GM18873 (cell line): ENCODE data around the gene PAPOLA.

ENCODE experiments used
- ATAC-seq: cut with Tn5 transposase; IDR thresholded peaks from one replicate; pipeline ENCODE4 v1.9.1; 2021; ENCODE audit warnings: mild to moderate bottlenecking, moderate library complexity, moderate number of reproducible peaks; ENCODE audit not compliant: unreplicated experiment, low FRiP score

The PAPOLA gene

GRCh38 chr14:96554315-96554910 is 52.2 kb downstream of the PAPOLA start:
- ATAC-seq, result no peak

GRCh38 chr14:96559571-96559970 is 57.4 kb downstream of the PAPOLA start:
- no peak for ATAC-seq

- ATAC-seq, result no peak
Observed at GRCh38 chr14:96564389-96564788, 62.2 kb downstream of the PAPOLA start.

- ATAC-seq, result no peak
Observed at GRCh38 chr14:96565811-96566210, 63.6 kb downstream of the PAPOLA start.

- no peak for ATAC-seq
Observed at GRCh38 chr14:96567289-96567899, 65.2 kb downstream of the PAPOLA start.

- no peak for ATAC-seq
Observed at GRCh38 chr14:96568621-96569020, 66.4 kb downstream of the PAPOLA start.

GRCh38 chr14:96571311-96571710 is 69.1 kb downstream of the PAPOLA start:
- no peak for ATAC-seq

GRCh38 chr14:96573473-96574100 is 71.4 kb downstream of the PAPOLA start:
- no peak for ATAC-seq

GRCh38 chr14:96574171-96574632 is 72.0 kb downstream of the PAPOLA start:
- no peak for ATAC-seq

GRCh38 chr14:96574633-96575632 is 72.8 kb downstream of the PAPOLA start:
- no peak for ATAC-seq

- ATAC-seq, result no peak
Observed at GRCh38 chr14:96576359-96576758, 74.2 kb downstream of the PAPOLA start.

GRCh38 chr14:96576937-96577336 is 74.8 kb downstream of the PAPOLA start:
- no peak for ATAC-seq

- no peak for ATAC-seq
Observed at GRCh38 chr14:96578619-96579018, 76.4 kb downstream of the PAPOLA start.

GRCh38 chr14:96579358-96579757 is 77.2 kb downstream of the PAPOLA start:
- no peak for ATAC-seq

GRCh38 chr14:96579855-96580254 is 77.7 kb downstream of the PAPOLA start:
- ATAC-seq, result no peak

- ATAC-seq, result no peak
Observed at GRCh38 chr14:96580566-96580965, 78.4 kb downstream of the PAPOLA start.

- no peak for ATAC-seq
Observed at GRCh38 chr14:96581026-96581425, 78.8 kb downstream of the PAPOLA start.

GRCh38 chr14:96581902-96582301 is 79.7 kb downstream of the PAPOLA start:
- ATAC-seq, result no peak

GRCh38 chr14:96582411-96582961 is 80.3 kb downstream of the PAPOLA start:
- ATAC-seq, result no peak

- ATAC-seq, result no peak
Observed at GRCh38 chr14:96582995-96583394, 80.8 kb downstream of the PAPOLA start.
